A172 (cell line): ENCODE data around the gene TBX20. TPM values are rescaled to one million over a fixed set of nuclear protein-coding genes. Genes with fewer than 3 reads are reported as not detected.
A peak's percentile ranks its signal among the peaks of the same experiment; 100 is the strongest.

Experiments
- DNase-seq: peaks from one replicate; pipeline ENCODE4 v3.0.0-alpha.2; 2015; ENCODE audit warnings: low spot score
- total RNA-seq: library from RNA; depleted of rRNA; stranded (reverse); fragments of >200 nt; shearing (Covaris generic); gene quantifications from 2 replicates; pipeline ENCODE4 v1.2.3, GENCODE V29; 2014; rRNA removed

The TBX20 gene
- 0.96 and 1.2 TPM in 2 replicates for total RNA-seq

- DNase-seq: no peak
Observed at GRCh38 chr7:35253710-35254495, at the start of gene TBX20. Gene TBX20 (minus strand): TSS chr7:35254100. CDS start chr7:35253620, 480 bp downstream.

GRCh38 chr7:35289376-35289775, 35.5 kb upstream of the TBX20 start:
- no peak for DNase-seq

- DNase-seq: no peak
Observed at GRCh38 chr7:35286986-35287385, 33.1 kb upstream of the TBX20 start.

- peak; percentile 69 for DNase-seq
Observed at GRCh38 chr7:35286422-35286821, 32.5 kb upstream of the TBX20 start.

GRCh38 chr7:35285799-35286198, 31.9 kb upstream of the TBX20 start:
- DNase-seq: no peak

GRCh38 chr7:35280902-35281301, 27.0 kb upstream of the TBX20 start:
- DNase-seq: no peak

GRCh38 chr7:35277359-35277758, 23.5 kb upstream of the TBX20 start:
- DNase-seq: no peak

- DNase-seq: no peak
Observed at GRCh38 chr7:35272246-35272645, 18.3 kb upstream of the TBX20 start.

GRCh38 chr7:35268953-35269352, 15.1 kb upstream of the TBX20 start:
- DNase-seq: no peak

- no peak for DNase-seq
Observed at GRCh38 chr7:35267411-35267810, 13.5 kb upstream of the TBX20 start.

- DNase-seq: no peak
Observed at GRCh38 chr7:35263396-35263795, 9.5 kb upstream of the TBX20 start.

GRCh38 chr7:35261476-35262285, 7.8 kb upstream of the TBX20 start:
- DNase-seq: no peak

- no peak for DNase-seq
Observed at GRCh38 chr7:35261041-35261440, 7.1 kb upstream of the TBX20 start.

GRCh38 chr7:35260246-35260645, 6.3 kb upstream of the TBX20 start:
- no peak for DNase-seq

- DNase-seq: no peak
Observed at GRCh38 chr7:35259523-35259908, 5.6 kb upstream of the TBX20 start.

- no peak for DNase-seq
Observed at GRCh38 chr7:35258868-35259522, 5.1 kb upstream of the TBX20 start.

- DNase-seq: no peak
Observed at GRCh38 chr7:35258125-35258867, 4.4 kb upstream of the TBX20 start.

GRCh38 chr7:35257251-35258124, 3.6 kb upstream of the TBX20 start:
- DNase-seq: no peak

GRCh38 chr7:35256256-35257175, 2.6 kb upstream of the TBX20 start:
- DNase-seq: no peak
